H9 (cell line): Measurements from ENCODE around the gene METTL25B. TPM values are rescaled to one million over a fixed set of nuclear protein-coding genes. Genes with fewer than 3 reads are reported as not detected.

Experiments used
- DNase-seq: peaks from one replicate; pipeline ENCODE4 v3.0.0-alpha.2; 2017
- H2AFZ ChIP-seq: one replicate; pipeline ENCODE4 v1.6.1; 2013; ENCODE audit warnings: mild to moderate bottlenecking, low read length, control low read depth, moderate library complexity
- H2AK5ac ChIP-seq: 2 replicates; pipeline ENCODE4 v1.6.1; 2013; ENCODE audit warnings: low read length, control low read depth, mixed read lengths; ENCODE audit not compliant: insufficient read length
- H2BK120ac ChIP-seq: one replicate; pipeline ENCODE4 v1.6.1; 2013; ENCODE audit warnings: low read depth, mild to moderate bottlenecking, low read length, control low read depth, inconsistent platforms; ENCODE audit not compliant: poor library complexity, severe bottlenecking
- H2BK12ac ChIP-seq: 2 replicates; pipeline ENCODE4 v1.6.1; 2013; ENCODE audit warnings: low read length, control low read depth, mixed read lengths, low read depth; ENCODE audit not compliant: insufficient read length
- H2BK15ac ChIP-seq: 2 replicates; pipeline ENCODE4 v1.6.1; 2013; ENCODE audit warnings: low read depth, low read length, control low read depth
- H2BK20ac ChIP-seq: one replicate; pipeline ENCODE4 v1.6.1; 2013; ENCODE audit warnings: low read depth, mild to moderate bottlenecking, low read length, control low read depth, inconsistent platforms; ENCODE audit not compliant: poor library complexity, severe bottlenecking
- H2BK5ac ChIP-seq: 2 replicates; pipeline ENCODE4 v1.6.1; 2013; ENCODE audit warnings: low read length, control low read depth, mixed read lengths; ENCODE audit not compliant: insufficient read length
- H3K14ac ChIP-seq: 2 replicates; pipeline ENCODE4 v1.6.1; 2013; ENCODE audit warnings: low read length, control low read depth; ENCODE audit not compliant: insufficient read depth
- H3K18ac ChIP-seq: 2 replicates; pipeline ENCODE4 v1.6.1; 2013; ENCODE audit warnings: low read depth, mild to moderate bottlenecking, mixed read lengths, low read length, control low read depth; ENCODE audit not compliant: insufficient read length
- H3K23ac ChIP-seq: 2 replicates; pipeline ENCODE4 v1.6.1; 2013; ENCODE audit warnings: low read length, control low read depth, mixed read lengths, low read depth; ENCODE audit not compliant: insufficient read length
- H3K23me2 ChIP-seq: 2 replicates; pipeline ENCODE4 v1.6.1; 2013; ENCODE audit warnings: low read depth, mild to moderate bottlenecking, mixed read lengths, low read length, control low read depth; ENCODE audit not compliant: insufficient read length, poor library complexity, severe bottlenecking
- H3K27ac ChIP-seq: 2 replicates; pipeline ENCODE4 v1.5.1; 2013; ENCODE audit warnings: low read length, control low read depth, mixed read lengths, low read depth; ENCODE audit not compliant: insufficient read length
- H3K27me3 ChIP-seq: 2 replicates; pipeline ENCODE4 v1.6.1; 2013; ENCODE audit warnings: low read length, control low read depth, inconsistent platforms; ENCODE audit not compliant: insufficient read depth
- H3K4ac ChIP-seq: 2 replicates; pipeline ENCODE4 v1.6.1; 2013; ENCODE audit warnings: low read depth, mild to moderate bottlenecking, control low read depth, inconsistent platforms, low read length, moderate library complexity
- H3K4me1 ChIP-seq: 2 replicates; pipeline ENCODE4 v1.6.1; 2013; ENCODE audit warnings: low read length, control low read depth, inconsistent platforms; ENCODE audit not compliant: insufficient read depth
- H3K4me2 ChIP-seq: 2 replicates; pipeline ENCODE4 v1.6.1; 2013; ENCODE audit warnings: low read length, control low read depth, mixed read lengths; ENCODE audit not compliant: insufficient read length, insufficient read depth
- H3K56ac ChIP-seq: 2 replicates; pipeline ENCODE4 v1.6.1; 2013; ENCODE audit warnings: low read depth, mild to moderate bottlenecking, mixed read lengths, low read length, control low read depth; ENCODE audit not compliant: insufficient read length
- H3K79me1 ChIP-seq: 2 replicates; pipeline ENCODE4 v1.6.1; 2013; ENCODE audit warnings: low read depth, mild to moderate bottlenecking, moderate library complexity, low read length, control low read depth, inconsistent platforms; ENCODE audit not compliant: insufficient read depth, poor library complexity, severe bottlenecking
- H3K79me2 ChIP-seq: 2 replicates; pipeline ENCODE4 v1.6.1; 2013; ENCODE audit warnings: low read length, control low read depth, inconsistent platforms; ENCODE audit not compliant: insufficient read depth
- H3K9ac ChIP-seq: 2 replicates; pipeline ENCODE4 v1.6.1; 2013; ENCODE audit warnings: low read length, control low read depth, mixed read lengths; ENCODE audit not compliant: insufficient read length; ENCODE audit errors: extremely low read depth
- H3K9me3 ChIP-seq: one replicate; pipeline ENCODE4 v1.6.1; 2013; ENCODE audit warnings: low read depth, low read length, inconsistent platforms; ENCODE audit not compliant: control insufficient read depth
- H3T11ph ChIP-seq: one replicate; pipeline ENCODE4 v1.6.1; 2013; ENCODE audit warnings: mild to moderate bottlenecking, low read length, control low read depth, inconsistent platforms
- H4K20me1 ChIP-seq: one replicate; pipeline ENCODE4 v1.6.1; 2013; ENCODE audit not compliant: control insufficient read depth, insufficient read length, insufficient read depth
- H4K5ac ChIP-seq: 2 replicates; pipeline ENCODE4 v1.6.1; 2013; ENCODE audit warnings: low read depth, mild to moderate bottlenecking, mixed read lengths, low read length, control low read depth; ENCODE audit not compliant: insufficient read length
- H4K8ac ChIP-seq: replicated peaks from 2 replicates; pipeline ENCODE4 v1.6.1; 2013; ENCODE audit warnings: low read length, control low read depth, mixed read lengths, low read depth; ENCODE audit not compliant: insufficient read length
- H4K91ac ChIP-seq: 2 replicates; pipeline ENCODE4 v1.6.1; 2013; ENCODE audit warnings: low read depth, mild to moderate bottlenecking, moderate library complexity, mixed read lengths, low read length, control low read depth; ENCODE audit not compliant: insufficient read length
- H3K27ac Mint-ChIP-seq, 3 experiments: 2 replicates in 2 of 3; 3 replicates in 1 of 3; pipeline ENCODE4 v1.8.0; 2020 to 2021; ENCODE audit warnings: mixed read lengths in 3 of 3, mild to moderate bottlenecking in 1 of 3, moderate library complexity in 1 of 3
- H3K27me3 Mint-ChIP-seq: 2 replicates; pipeline ENCODE4 v1.8.0; 2021; ENCODE audit warnings: low read depth, mild to moderate bottlenecking, moderate library complexity, mixed read lengths
- H3K36me3 Mint-ChIP-seq, 3 experiments: 2 replicates in 2 of 3; 3 replicates in 1 of 3; pipeline ENCODE4 v1.8.0; 2020 to 2021; ENCODE audit warnings: low read depth in 3 of 3, mixed read lengths in 3 of 3; ENCODE audit not compliant: insufficient read depth in 1 of 3
- H3K4me1 Mint-ChIP-seq, 2 experiments: 2 replicates each; pipeline ENCODE4 v1.8.0; 2020; ENCODE audit warnings: mixed read lengths in 2 of 2
- H3K4me3 Mint-ChIP-seq, 2 experiments: 2 replicates in 1 of 2; 3 replicates in 1 of 2; pipeline ENCODE4 v1.8.0; 2020 to 2021; ENCODE audit warnings: mild to moderate bottlenecking in 2 of 2, mixed read lengths in 2 of 2, moderate library complexity in 1 of 2
- H3K9me3 Mint-ChIP-seq, 2 experiments: 2 replicates in 1 of 2; 3 replicates in 1 of 2; pipeline ENCODE4 v1.8.0; 2020; ENCODE audit warnings: mild to moderate bottlenecking in 2 of 2, mixed read lengths in 2 of 2, moderate library complexity in 1 of 2
- WGBS: extraction: QIAGEN DNeasy Blood & Tissue Kit; methylation state at CpG from one replicate; pipeline ENCODE4 v1.1.7; 2013; ENCODE audit warnings: missing lambda C conversion rate, low lambda C conversion rate, mixed read lengths; ENCODE audit not compliant: insufficient read length; ENCODE audit errors: extremely low coverage; 5-methylcytosine and 5-hydroxymethylcytosine counted together
- total RNA-seq: library from RNA; stranded (reverse); gene quantifications from 2 replicates; pipeline ENCODE4 v1.2.1, GENCODE V29; 2021
- TF ChIP-seq, protein P1 (sequence below): fragments of 200-600 bp; sonication (generic); conservative IDR thresholded peaks from 3 replicates; pipeline ENCODE4 v1.8.0; 2021; ENCODE audit warnings: antibody characterized with exemption, mild to moderate bottlenecking

METTL25B gene
- total RNA-seq, 1 experiment from 2014 or later: 26.2 TPM

DNA sequence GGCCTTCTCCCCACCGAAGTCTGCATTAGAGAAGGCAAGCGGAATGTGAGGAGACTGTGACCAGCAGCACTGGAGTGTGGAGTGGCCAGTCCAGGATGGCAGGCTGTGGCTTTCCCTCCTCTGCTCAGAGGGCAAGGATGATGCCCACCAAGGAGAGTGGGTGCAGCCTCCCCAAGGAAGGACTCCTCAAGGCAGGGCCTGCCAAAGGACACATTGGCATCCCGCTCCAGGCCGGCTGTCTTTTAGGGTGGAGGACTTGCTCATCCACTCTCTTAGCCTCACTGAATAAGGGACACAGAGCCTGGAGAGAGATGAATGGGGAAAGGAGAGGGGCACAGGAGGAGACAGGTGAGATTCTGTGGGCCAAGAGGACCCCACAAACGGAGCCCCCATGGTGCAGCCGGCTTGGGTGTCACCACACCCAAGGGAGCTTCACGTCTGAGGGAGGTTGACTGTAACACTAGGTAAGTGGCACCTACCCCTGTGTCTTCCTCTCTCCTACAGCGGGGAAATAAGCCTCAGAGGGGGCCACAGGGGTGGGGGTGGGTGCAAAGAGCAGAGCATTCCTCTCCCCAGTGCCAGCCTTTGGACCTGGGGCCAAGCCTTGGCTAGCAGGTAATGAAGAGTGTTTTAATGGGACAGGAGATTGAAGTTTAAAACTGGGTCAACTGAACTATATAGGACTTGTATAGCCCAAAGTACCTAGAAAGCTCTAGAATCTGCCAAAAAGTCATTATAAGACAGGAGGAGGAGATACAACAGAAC lies 46.9 kb upstream of the METTL25B start:
- no peaks in the 10 kb centered on the region for H3K79me1 ChIP-seq
- peaks cover under 1% of the 10 kb centered on the region for H3K23me2 ChIP-seq
- H4K20me1 ChIP-seq: no peaks in the 10 kb centered on the region
- H3K4me1 ChIP-seq: no peaks in the 10 kb centered on the region
- no peak overlapping the region for H2BK12ac ChIP-seq
- Mint-ChIP-seq H3K9me3 (no peaks in the 10 kb centered on the region), H3K27ac (no peak overlapping the region), H3K4me1 (peaks cover 25 to 39% of the 10 kb centered on the region in 2 experiments), H3K4me3 (no peak overlapping the region), H3K27me3 (peaks cover 34% of the 10 kb centered on the region), H3K36me3 (no peaks in the 10 kb centered on the region)
- no CpG with 5 or more reads among the region's 8 CpGs for WGBS
- H3K14ac ChIP-seq: no peak overlapping the region
- no peak overlapping the region for H2BK5ac ChIP-seq
- H3K4ac ChIP-seq: no peak overlapping the region
- H2AFZ ChIP-seq: no peak overlapping the region
- no peak overlapping the region for H4K5ac ChIP-seq
- H4K8ac ChIP-seq: no peak overlapping the region
- no peak overlapping the region for H2BK15ac ChIP-seq
- H3K79me2 ChIP-seq: no peaks in the 10 kb centered on the region; the same call in 1 of the 2 replicates
- no peak overlapping the region for H2BK20ac ChIP-seq
- no peak overlapping the region for H3T11ph ChIP-seq
- no peak for DNase-seq
- H2AK5ac ChIP-seq: no peak overlapping the region
- H3K18ac ChIP-seq: no peak overlapping the region
- no peak overlapping the region for H3K56ac ChIP-seq
- no peaks in the 10 kb centered on the region for H3K27me3 ChIP-seq
- no peak overlapping the region for H3K4me2 ChIP-seq
- no peaks in the 10 kb centered on the region for H3K9me3 ChIP-seq
- no peak overlapping the region for H3K27ac ChIP-seq
- no peak overlapping the region for H3K23ac ChIP-seq
- no peak overlapping the region for H4K91ac ChIP-seq
- H3K9ac ChIP-seq: no peak overlapping the region
- H2BK120ac ChIP-seq: no peak overlapping the region
- TF ChIP-seq, protein P1, sequence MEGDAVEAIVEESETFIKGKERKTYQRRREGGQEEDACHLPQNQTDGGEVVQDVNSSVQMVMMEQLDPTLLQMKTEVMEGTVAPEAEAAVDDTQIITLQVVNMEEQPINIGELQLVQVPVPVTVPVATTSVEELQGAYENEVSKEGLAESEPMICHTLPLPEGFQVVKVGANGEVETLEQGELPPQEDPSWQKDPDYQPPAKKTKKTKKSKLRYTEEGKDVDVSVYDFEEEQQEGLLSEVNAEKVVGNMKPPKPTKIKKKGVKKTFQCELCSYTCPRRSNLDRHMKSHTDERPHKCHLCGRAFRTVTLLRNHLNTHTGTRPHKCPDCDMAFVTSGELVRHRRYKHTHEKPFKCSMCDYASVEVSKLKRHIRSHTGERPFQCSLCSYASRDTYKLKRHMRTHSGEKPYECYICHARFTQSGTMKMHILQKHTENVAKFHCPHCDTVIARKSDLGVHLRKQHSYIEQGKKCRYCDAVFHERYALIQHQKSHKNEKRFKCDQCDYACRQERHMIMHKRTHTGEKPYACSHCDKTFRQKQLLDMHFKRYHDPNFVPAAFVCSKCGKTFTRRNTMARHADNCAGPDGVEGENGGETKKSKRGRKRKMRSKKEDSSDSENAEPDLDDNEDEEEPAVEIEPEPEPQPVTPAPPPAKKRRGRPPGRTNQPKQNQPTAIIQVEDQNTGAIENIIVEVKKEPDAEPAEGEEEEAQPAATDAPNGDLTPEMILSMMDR: no peak
